ENCODE data around the gene L3MBTL4.

Gene L3MBTL4

GRCh38 chr18:6362559-6363129 is 52.1 kb downstream of the L3MBTL4 start:
- no peak for DNase-seq

DNA sequence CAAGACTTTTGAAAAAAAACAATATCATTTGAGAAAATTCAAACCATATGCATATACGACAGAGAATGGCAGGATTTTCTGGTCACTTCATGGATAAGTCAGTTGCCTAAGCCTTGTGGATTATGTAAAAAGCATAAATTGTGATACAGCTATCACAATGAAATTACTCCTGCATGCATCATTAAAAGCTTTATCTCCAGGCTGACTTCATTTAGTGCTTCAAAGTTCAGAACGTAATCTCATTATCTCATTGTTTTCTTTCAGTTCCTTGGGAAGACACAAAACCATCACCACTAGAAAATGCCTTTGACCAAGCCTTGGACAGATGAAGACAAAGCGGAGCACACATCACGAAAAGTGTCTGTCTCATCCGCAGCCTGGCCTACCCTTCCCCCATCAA is 57.0 kb downstream of the L3MBTL4 start:
- no peak for DNase-seq

GRCh38 chr18:6355789-6356589 is 58.7 kb downstream of the L3MBTL4 start:
- no peak for DNase-seq

GRCh38 chr18:6352275-6352674 is 62.4 kb downstream of the L3MBTL4 start:
- DNase-seq: no peak

DNA sequence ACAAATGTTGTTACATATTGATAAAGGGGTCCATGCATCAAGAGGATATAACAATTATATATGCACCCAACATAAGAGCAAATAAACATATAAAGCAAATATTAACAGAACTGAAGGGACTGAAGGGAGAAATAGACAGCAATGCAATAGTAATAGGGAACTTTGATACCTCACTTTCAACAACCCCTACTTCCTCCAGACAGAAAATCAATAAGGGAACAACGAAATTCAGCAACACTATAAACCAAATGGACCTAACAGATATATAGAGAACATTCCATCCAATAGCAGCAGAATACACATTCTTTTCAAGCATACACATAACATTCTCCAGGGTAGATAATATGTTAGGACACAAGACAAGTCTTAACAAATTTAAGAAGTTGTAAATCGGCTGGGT is 71.7 kb downstream of the L3MBTL4 start:
- no peak for DNase-seq

- no peak for DNase-seq
Observed at GRCh38 chr18:6341709-6342108, 73.0 kb downstream of the L3MBTL4 start.

- DNase-seq: no peak
Observed at GRCh38 chr18:6341303-6341702, 73.4 kb downstream of the L3MBTL4 start.

- DNase-seq: no peak
Observed at GRCh38 chr18:6340121-6340520, 74.6 kb downstream of the L3MBTL4 start.

- DNase-seq: no peak
Observed at GRCh38 chr18:6336239-6336638, 78.5 kb downstream of the L3MBTL4 start.

DNA sequence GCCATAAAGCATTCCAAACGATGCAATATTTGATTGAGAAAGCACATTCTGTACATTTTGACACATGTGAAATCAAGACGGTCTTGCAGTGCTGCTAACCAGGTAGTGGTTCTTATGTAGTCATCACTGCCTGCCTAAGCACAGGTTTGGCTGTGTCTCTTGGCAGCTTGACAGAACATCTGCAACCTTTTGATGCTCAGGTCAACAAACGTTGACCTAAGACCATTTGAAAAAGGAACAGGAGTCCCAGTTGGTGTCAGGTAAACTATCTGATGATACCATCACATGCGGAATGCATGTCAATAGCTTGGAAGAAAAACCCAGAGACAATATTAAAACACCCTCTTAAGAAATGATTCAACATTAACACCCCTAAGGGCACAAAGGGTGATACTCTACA is 80.7 kb downstream of the L3MBTL4 start:
- no peak for DNase-seq

- DNase-seq: no peak
Observed at GRCh38 chr18:6331872-6332271, 82.8 kb downstream of the L3MBTL4 start.

DNA sequence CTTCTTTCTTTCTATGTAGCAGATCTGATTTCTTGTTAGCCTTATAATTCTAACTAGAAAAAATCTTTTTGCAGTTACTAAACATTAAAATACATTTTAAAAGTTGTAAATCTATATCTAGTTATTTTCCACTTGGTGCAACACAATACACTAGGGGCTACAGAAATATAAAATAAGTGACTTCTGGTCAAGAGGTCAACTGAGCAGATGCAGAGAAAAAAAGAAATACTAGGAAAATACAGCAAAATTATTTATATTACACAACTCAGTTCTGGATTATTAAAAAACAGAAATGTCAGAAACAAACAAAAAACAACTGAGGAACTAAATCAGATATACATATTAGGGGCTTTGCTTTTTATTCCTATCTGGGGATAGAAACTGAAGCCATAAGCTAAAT is 83.9 kb downstream of the L3MBTL4 start:
- DNase-seq: no peak

DNA sequence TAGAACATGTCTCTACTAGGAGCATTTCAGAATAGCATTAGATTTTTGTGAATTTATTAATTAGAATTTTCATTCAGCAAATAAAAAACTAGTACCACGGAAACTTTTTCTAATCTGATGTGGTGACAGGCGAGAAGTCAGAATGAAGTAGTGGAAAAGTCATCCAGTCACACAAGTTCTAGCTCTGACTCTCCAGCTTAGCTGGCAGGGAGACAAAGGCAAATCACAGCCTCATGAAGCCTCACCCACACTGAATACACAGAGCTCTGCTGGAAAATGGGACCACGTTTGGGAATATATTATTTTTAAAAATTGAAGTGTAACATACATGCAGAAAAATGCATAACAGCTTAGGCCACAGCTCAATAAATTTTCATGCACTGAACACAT is 86.1 kb downstream of the L3MBTL4 start:
- no peak for DNase-seq

DNA sequence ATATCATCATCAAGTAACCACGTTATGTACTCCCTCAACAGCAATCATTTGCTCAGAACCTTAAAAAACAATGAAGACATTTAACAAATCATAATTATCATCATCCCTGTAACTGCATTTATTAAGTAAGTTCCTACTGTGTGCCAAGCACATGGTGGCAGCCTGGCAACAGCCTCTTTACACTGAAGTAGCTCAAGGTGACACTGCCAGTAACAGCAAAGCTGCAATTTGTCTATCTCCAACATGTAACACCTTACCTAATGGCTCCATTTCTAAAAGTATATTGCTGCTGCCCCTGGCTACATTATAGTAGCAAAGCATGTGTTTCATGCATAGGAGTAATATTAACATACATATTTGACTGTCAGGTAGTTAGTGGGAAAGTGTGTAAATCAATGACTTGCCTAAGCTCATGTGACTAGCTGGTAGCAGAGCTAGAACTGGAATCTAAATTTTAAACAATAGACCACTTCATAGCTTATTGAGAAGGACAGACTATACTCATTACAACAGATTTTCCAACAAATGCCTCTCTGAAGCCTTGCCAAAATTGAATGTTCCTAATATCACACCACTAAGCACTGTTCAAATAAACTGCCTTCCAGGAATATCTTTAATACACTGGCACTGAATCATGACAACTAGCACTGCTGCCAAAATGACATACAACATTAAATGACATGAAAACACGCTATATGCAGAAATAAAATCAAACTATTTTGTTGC is 86.7 kb downstream of the L3MBTL4 start:
- DNase-seq: no peak

DNA sequence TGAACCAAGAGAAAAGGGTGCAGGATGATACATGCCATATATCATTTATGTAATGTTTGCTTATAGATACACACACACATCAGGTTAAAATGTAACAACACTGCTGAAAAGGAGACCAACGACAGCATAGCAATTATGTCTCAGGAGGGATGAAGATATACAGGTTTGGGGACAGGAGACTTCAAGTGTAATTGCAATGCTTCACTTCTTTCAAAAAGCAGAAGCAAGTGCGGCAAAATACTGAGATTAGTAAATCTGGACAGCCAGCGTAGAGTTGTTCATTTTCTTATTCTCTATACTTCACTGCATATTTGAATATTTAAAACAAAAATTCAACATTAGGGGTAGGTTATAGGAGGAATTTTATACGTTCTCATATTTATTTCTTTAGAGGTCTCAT is 87.2 kb downstream of the L3MBTL4 start:
- no peak for DNase-seq

DNA sequence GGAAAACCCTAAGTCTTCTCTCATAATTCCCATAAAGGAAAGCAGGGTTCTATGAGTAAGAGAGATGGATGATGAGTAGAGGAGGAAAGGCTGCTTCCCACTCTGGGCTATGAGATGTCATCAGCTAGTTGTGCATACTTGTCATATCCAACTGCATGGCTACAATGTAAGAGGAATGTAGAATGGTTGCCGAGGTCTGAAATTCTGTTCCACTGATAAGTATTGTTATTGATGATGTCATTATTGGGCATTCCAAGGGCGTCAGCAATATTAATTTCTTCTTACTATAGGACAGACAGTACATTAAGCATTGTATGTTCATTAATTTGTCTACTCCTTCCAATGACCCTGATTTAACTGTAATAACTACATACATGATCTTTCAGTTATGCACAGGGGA is 88.1 kb downstream of the L3MBTL4 start:
- DNase-seq: no peak

DNA sequence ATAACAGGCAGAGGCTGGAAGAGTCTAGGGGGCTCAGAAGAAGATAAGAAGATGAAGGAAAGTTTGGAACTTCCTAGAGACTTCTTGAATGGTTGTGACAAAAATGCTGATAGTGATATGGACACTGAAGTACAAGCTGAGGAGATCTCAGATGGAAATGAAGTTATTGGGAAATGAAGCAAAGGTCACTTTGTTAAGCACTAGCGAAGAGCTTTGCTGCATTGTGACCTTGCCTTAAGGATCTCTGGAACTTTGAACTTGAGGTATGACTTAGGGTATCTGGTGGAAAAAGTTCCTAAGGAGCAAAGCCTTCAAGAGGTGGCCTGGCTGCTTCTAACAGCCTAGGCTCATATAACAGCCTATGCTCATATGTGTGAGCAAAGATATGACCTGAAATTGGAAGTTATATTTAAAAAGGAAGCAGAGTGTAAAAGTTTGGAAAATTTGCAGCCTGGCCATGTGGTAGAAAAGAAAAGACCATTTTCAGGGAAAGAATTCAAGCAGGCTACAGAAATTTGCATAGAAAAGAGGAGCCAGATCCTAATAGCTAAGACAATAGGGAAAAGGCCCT is 91.3 kb downstream of the L3MBTL4 start:
- no peak for DNase-seq

DNA sequence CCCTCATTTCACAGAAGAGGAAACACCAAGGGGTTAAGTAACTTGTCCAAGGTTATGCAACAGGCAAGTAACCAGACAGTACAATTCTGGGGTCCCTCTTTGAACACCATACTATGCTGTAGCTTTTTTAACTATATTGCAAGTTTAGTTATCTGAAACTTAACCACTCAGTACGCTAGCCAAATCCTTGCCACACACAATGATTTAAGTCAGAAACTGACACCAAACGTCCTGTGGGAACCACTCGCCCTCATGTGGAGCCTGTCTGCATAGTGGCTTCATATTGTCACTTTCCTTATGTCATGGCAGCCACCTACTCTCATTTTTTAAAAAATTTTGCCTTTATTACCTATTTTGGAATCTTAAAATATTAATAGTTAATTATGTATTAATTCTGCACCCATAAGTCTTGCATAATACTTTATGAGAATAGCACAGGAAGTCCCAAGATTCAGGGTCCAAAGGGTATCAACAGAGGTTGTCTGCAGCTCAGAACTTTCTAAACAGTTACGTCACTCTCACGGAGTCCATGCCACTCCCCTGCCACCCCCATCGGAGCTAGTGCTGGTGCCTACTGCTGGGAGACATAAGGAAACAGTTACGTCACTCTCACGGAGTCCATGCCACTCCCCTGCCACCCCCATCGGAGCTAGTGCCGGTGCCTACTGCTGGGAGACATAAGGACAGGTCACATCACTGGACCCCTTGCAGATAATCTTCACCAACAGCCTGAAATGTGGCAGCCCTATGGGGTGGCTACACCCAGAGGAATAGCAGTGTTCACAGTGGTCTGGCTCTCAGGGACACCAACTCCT is 99.0 kb downstream of the L3MBTL4 start:
- DNase-seq: no peak

- no peak for DNase-seq
Observed at GRCh38 chr18:6313415-6313814, 101.3 kb downstream of the L3MBTL4 start.

DNA sequence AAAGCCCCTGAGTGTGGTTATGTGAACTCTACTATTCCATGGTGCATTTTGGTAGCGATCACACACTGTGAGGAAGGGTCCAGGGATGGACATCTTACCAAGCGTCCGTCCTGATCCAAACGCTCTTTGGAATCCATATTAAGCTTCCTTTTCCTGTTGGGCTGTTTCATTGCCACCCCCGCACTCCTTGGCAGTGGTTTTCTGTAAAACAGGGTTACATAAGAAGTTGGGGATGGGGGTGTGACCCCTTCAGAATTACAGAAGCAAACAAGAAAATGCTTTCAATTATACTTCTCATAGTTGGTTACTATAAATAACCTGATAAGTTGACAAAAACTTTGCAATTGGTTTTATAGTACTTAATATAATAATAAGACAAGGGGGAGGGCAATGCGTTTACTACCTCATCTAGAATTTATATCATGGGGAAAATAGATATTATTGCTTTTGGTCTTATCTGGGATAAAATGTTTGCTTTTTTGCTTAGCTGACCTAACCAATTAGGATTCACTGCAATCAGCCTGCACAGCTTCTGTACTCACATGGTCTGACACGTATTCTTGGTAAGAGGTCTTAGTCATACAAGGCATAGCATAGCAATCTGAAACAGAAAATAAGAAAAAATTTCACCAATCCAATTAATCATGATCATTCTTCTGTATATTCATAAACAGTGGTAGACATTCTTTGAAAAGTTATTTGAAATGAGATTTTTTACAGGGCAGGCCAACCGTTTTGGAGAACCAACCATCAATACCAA is 103.1 kb downstream of the L3MBTL4 start:
- no peak for DNase-seq

DNA sequence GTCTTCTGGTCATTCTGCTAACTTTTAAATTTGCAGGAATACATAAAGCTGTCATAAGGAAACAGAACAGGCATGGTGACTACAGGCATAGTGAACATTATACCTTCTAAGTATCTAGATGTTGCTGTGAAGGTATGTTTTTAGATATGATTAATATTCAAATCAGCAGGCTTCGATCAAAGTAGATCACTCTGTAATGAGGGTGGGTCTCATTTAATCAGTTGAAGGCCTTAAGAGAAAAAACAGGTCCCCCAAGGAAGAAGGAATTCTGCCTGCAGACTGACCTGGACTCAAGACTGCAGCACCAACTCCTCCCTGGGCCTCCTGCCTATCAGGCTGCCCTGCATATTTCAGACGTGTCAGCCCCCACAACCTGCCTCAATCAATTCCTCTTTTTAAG is 104.0 kb downstream of the L3MBTL4 start:
- DNase-seq: no peak

DNA sequence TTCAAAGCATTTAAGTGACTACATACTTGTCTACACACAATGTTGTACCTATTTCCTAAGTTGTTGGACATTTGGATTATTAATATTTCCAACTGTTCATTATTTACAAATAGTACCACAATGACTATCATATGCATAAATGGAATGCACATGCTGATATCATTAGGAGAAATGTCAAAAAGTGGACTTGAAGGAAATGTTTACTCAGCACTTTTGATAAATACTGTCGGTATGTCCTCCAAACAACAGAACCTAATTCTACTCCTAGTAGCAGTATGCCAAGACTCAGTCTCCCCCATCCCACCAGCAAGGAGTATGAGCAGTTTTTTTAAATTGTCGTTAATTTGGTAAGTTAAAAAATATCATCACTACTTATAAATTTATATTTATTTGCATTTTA is 116.8 kb downstream of the L3MBTL4 start:
- DNase-seq: no peak
